ENCODE data around the gene TPCN1.

TPCN1 gene

GRCh38 chr12:113318046-113318656 is 96.9 kb downstream of the TPCN1 start:
- Histone ChIP-seq H3K18ac (ENCODE audit: low read length) (no peak overlapping the region), H3K23ac (ENCODE audit: low read depth, low read length, poor library complexity) (no peak overlapping the region), H2BK120ac (ENCODE audit: low read depth, low read length) (no peak overlapping the region), H2AFZ (ENCODE audit: low read length) (no peak overlapping the region), H2BK15ac (ENCODE audit: low read length) (no peak overlapping the region), H3K14ac (ENCODE audit: low read length) (no peak overlapping the region), H4K91ac (ENCODE audit: low read depth, low read length, poor library complexity) (peak overlapping the region; percentile 31), H3K79me1 (ENCODE audit: low read depth, low read length) (no peaks in the 10 kb centered on the region), H3K4me2 (ENCODE audit: insufficient read depth, low read length, poor library complexity, severe bottlenecking) (no peak overlapping the region), H3K36me3 (replicated peaks in 1 of 2; ENCODE audit: control insufficient read depth in 2 of 2, insufficient read depth in 2 of 2, low read length in 2 of 2) (peaks cover 4 to 32% of the 10 kb centered on the region in 2 donors), H3K4ac (ENCODE audit: low read length) (no peak overlapping the region), H3K9ac (ENCODE audit: low read depth, low read length, poor library complexity) (no peak overlapping the region), H3K27me3 (ENCODE audit: control insufficient read depth in 3 of 3, insufficient read depth in 3 of 3, low read depth in 1 of 3, low read length in 3 of 3) (no peaks in the 10 kb centered on the region), H2BK12ac (ENCODE audit: low read length) (no peak overlapping the region), H3K4me3 (ENCODE audit: low read length in 2 of 2) (no peak overlapping the region), H4K8ac (ENCODE audit: low read depth, low read length) (peak overlapping the region; percentile 43), H2BK5ac (ENCODE audit: low read length) (no peak overlapping the region), H3K4me1 (ENCODE audit: control insufficient read depth in 2 of 2, insufficient read depth in 1 of 2, low read depth in 1 of 2, low read length in 2 of 2) (peaks cover 0 to 3% of the 10 kb centered on the region in 2 donors), H2AK5ac (ENCODE audit: low read depth, low read length) (no peak overlapping the region), H3K9me3 (replicated peaks in 1 of 2; ENCODE audit: control insufficient read depth in 2 of 2, insufficient read depth in 1 of 2, low read depth in 1 of 2, low read length in 2 of 2) (peaks cover 5% of the 10 kb centered on the region in 2 donors), H3K27ac (replicated peaks; ENCODE audit: low read length) (no peak overlapping the region)
- no CpG with 5 or more reads among the region's 4 CpGs for WGBS, 2 donors (ENCODE audit: extremely low coverage in 2 of 2, insufficient read length in 2 of 2, insufficient replicate concordance in 1 of 2)
- DNase-seq (ENCODE audit: low spot score) = no peak

GRCh38 chr12:113318900-113319628 is 97.8 kb downstream of the TPCN1 start:
- no peak overlapping the region for H2BK120ac ChIP-seq (ENCODE audit: low read depth, low read length)
- no peak overlapping the region for H3K14ac ChIP-seq (ENCODE audit: low read length)
- H2AK5ac ChIP-seq (ENCODE audit: low read depth, low read length) = peak overlapping the region; percentile 6
- H3K4me2 ChIP-seq (ENCODE audit: insufficient read depth, low read length, poor library complexity, severe bottlenecking) = no peak overlapping the region
- H2BK15ac ChIP-seq (ENCODE audit: low read length) = no peak overlapping the region
- no peak overlapping the region for H3K4ac ChIP-seq (ENCODE audit: low read length)
- H3K23ac ChIP-seq (ENCODE audit: low read depth, low read length, poor library complexity) = no peak overlapping the region
- H3K79me1 ChIP-seq (ENCODE audit: low read depth, low read length) = no peaks in the 10 kb centered on the region
- H3K18ac ChIP-seq (ENCODE audit: low read length) = no peak overlapping the region
- peaks cover 0 to 2% of the 10 kb centered on the region in 2 donors for H3K4me1 ChIP-seq (ENCODE audit: control insufficient read depth in 2 of 2, insufficient read depth in 1 of 2, low read depth in 1 of 2, low read length in 2 of 2)
- no peak overlapping the region for H4K91ac ChIP-seq (ENCODE audit: low read depth, low read length, poor library complexity)
- no peak overlapping the region for H2BK12ac ChIP-seq (ENCODE audit: low read length)
- no peak overlapping the region for H3K4me3 ChIP-seq (ENCODE audit: low read length in 2 of 2)
- peaks cover 5% of the 10 kb centered on the region in 2 donors for H3K9me3 ChIP-seq (replicated peaks in 1 of 2; ENCODE audit: control insufficient read depth in 2 of 2, insufficient read depth in 1 of 2, low read depth in 1 of 2, low read length in 2 of 2)
- no peak overlapping the region for H2AFZ ChIP-seq (ENCODE audit: low read length)
- no peak overlapping the region for H2BK5ac ChIP-seq (ENCODE audit: low read length)
- peaks cover 4 to 30% of the 10 kb centered on the region in 2 donors for H3K36me3 ChIP-seq (replicated peaks in 1 of 2; ENCODE audit: control insufficient read depth in 2 of 2, insufficient read depth in 2 of 2, low read length in 2 of 2)
- no peak for DNase-seq (ENCODE audit: low spot score)
- no peak overlapping the region for H3K9ac ChIP-seq (ENCODE audit: low read depth, low read length, poor library complexity)
- no peaks in the 10 kb centered on the region for H3K27me3 ChIP-seq (ENCODE audit: control insufficient read depth in 3 of 3, insufficient read depth in 3 of 3, low read depth in 1 of 3, low read length in 3 of 3)
- no CpG with 5 or more reads among the region's 15 CpGs for WGBS, 2 donors (ENCODE audit: extremely low coverage in 2 of 2, insufficient read length in 2 of 2, insufficient replicate concordance in 1 of 2)
- no peak overlapping the region for H3K27ac ChIP-seq (replicated peaks; ENCODE audit: low read length)
- H4K8ac ChIP-seq (ENCODE audit: low read depth, low read length) = no peak overlapping the region

DNA sequence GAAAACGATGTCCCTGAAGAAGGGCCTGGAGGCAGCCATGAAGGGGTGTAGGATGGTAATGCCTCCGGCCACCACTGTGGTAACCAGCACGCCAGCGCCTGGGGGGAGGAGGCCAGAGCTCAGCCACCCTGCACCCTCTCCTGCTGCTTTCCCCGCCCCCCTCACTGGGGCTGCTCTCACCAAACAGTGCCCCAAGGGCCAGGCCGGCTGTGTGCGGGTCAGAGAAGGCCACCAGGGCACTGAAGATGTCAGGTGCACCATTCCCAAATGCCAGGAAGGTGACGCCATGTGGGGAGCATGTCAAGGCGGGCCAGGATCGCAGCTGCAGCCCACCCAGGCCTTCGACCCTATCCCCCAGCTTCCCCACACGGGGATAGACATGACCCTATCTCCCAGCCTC is 99.1 kb downstream of the TPCN1 start:
- Histone ChIP-seq H3K27ac (replicated peaks; ENCODE audit: low read length) (no peak overlapping the region), H2BK15ac (ENCODE audit: low read length) (peak overlapping the region; percentile 64), H3K9me3 (replicated peaks in 1 of 2; ENCODE audit: control insufficient read depth in 2 of 2, insufficient read depth in 1 of 2, low read depth in 1 of 2, low read length in 2 of 2) (peaks cover 5% of the 10 kb centered on the region in 2 donors), H4K91ac (ENCODE audit: low read depth, low read length, poor library complexity) (no peak overlapping the region), H3K27me3 (ENCODE audit: control insufficient read depth in 3 of 3, insufficient read depth in 3 of 3, low read depth in 1 of 3, low read length in 3 of 3) (no peaks in the 10 kb centered on the region), H3K36me3 (replicated peaks in 1 of 2; ENCODE audit: control insufficient read depth in 2 of 2, insufficient read depth in 2 of 2, low read length in 2 of 2) (peaks cover 4 to 20% of the 10 kb centered on the region in 2 donors), H3K4me2 (ENCODE audit: insufficient read depth, low read length, poor library complexity, severe bottlenecking) (no peak overlapping the region), H3K14ac (ENCODE audit: low read length) (peak overlapping the region; percentile 78), H3K79me1 (ENCODE audit: low read depth, low read length) (no peaks in the 10 kb centered on the region), H3K4me1 (ENCODE audit: control insufficient read depth in 2 of 2, insufficient read depth in 1 of 2, low read depth in 1 of 2, low read length in 2 of 2) (no peaks in the 10 kb centered on the region), H3K23ac (ENCODE audit: low read depth, low read length, poor library complexity) (peak overlapping the region; percentile 82), H2BK120ac (ENCODE audit: low read depth, low read length) (no peak overlapping the region), H2AK5ac (ENCODE audit: low read depth, low read length) (peak overlapping the region; percentile 66), H3K4ac (ENCODE audit: low read length) (no peak overlapping the region), H2BK12ac (ENCODE audit: low read length) (peak overlapping the region; percentile 79), H2AFZ (ENCODE audit: low read length) (no peak overlapping the region), H3K4me3 (ENCODE audit: low read length in 2 of 2) (peak overlapping the region in 1 of 2 donors; percentile 11), H2BK5ac (ENCODE audit: low read length) (no peak overlapping the region), H3K9ac (ENCODE audit: low read depth, low read length, poor library complexity) (no peak overlapping the region), H4K8ac (ENCODE audit: low read depth, low read length) (no peak overlapping the region), H3K18ac (ENCODE audit: low read length) (peak overlapping the region; percentile 75)
- WGBS, 2 donors (ENCODE audit: extremely low coverage in 2 of 2, insufficient read length in 2 of 2, insufficient replicate concordance in 1 of 2) = no CpG with 5 or more reads among the region's 12 CpGs
- DNase-seq (ENCODE audit: low spot score) = no peak

DNA sequence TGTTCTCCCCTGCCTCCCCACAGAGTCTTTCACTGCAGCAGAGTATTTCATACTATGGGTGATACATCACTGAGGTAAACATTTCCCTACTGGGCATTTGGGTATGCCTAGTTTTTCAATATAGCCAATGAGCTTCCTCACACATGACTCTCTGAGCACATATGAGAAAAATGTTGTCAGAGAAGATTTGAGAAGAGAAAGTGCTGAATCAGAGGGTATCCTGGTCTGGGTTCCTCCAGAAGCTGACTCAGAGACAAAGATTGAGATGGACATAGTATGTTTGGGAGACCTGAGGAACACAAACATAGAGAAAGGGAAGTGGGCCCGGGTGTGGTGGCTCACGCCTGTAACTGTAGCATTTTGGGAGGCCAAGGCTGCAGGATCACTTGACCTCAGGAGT is 101.1 kb downstream of the TPCN1 start:
- Histone ChIP-seq H3K4ac (ENCODE audit: low read length) (no peak overlapping the region), H4K91ac (ENCODE audit: low read depth, low read length, poor library complexity) (no peak overlapping the region), H3K9ac (ENCODE audit: low read depth, low read length, poor library complexity) (no peak overlapping the region), H4K8ac (ENCODE audit: low read depth, low read length) (no peak overlapping the region), H3K27ac (replicated peaks; ENCODE audit: low read length) (no peak overlapping the region), H3K18ac (ENCODE audit: low read length) (no peak overlapping the region), H2BK120ac (ENCODE audit: low read depth, low read length) (no peak overlapping the region), H3K9me3 (replicated peaks in 1 of 2; ENCODE audit: control insufficient read depth in 2 of 2, insufficient read depth in 1 of 2, low read depth in 1 of 2, low read length in 2 of 2) (peaks cover 5% of the 10 kb centered on the region in 2 donors), H3K36me3 (replicated peaks in 1 of 2; ENCODE audit: control insufficient read depth in 2 of 2, insufficient read depth in 2 of 2, low read length in 2 of 2) (peaks cover 4 to 17% of the 10 kb centered on the region in 2 donors), H3K14ac (ENCODE audit: low read length) (no peak overlapping the region), H2AFZ (ENCODE audit: low read length) (no peak overlapping the region), H3K79me1 (ENCODE audit: low read depth, low read length) (no peaks in the 10 kb centered on the region), H3K4me2 (ENCODE audit: insufficient read depth, low read length, poor library complexity, severe bottlenecking) (no peak overlapping the region), H2BK12ac (ENCODE audit: low read length) (no peak overlapping the region), H3K27me3 (ENCODE audit: control insufficient read depth in 3 of 3, insufficient read depth in 3 of 3, low read depth in 1 of 3, low read length in 3 of 3) (no peaks in the 10 kb centered on the region), H2AK5ac (ENCODE audit: low read depth, low read length) (no peak overlapping the region), H2BK15ac (ENCODE audit: low read length) (no peak overlapping the region), H3K4me1 (ENCODE audit: control insufficient read depth in 2 of 2, insufficient read depth in 1 of 2, low read depth in 1 of 2, low read length in 2 of 2) (no peaks in the 10 kb centered on the region), H3K4me3 (ENCODE audit: low read length in 2 of 2) (no peak overlapping the region), H3K23ac (ENCODE audit: low read depth, low read length, poor library complexity) (no peak overlapping the region), H2BK5ac (ENCODE audit: low read length) (no peak overlapping the region)
- WGBS, 2 donors (ENCODE audit: extremely low coverage in 2 of 2, insufficient read length in 2 of 2, insufficient replicate concordance in 1 of 2) = no CpG with 5 or more reads among the region's 2 CpGs
- DNase-seq (ENCODE audit: low spot score) = no peak
